Measurements from ENCODE around the gene TRA2B.
A peak's percentile ranks its signal among the peaks of the same experiment; 100 is the strongest.

The TRA2B gene

DNA sequence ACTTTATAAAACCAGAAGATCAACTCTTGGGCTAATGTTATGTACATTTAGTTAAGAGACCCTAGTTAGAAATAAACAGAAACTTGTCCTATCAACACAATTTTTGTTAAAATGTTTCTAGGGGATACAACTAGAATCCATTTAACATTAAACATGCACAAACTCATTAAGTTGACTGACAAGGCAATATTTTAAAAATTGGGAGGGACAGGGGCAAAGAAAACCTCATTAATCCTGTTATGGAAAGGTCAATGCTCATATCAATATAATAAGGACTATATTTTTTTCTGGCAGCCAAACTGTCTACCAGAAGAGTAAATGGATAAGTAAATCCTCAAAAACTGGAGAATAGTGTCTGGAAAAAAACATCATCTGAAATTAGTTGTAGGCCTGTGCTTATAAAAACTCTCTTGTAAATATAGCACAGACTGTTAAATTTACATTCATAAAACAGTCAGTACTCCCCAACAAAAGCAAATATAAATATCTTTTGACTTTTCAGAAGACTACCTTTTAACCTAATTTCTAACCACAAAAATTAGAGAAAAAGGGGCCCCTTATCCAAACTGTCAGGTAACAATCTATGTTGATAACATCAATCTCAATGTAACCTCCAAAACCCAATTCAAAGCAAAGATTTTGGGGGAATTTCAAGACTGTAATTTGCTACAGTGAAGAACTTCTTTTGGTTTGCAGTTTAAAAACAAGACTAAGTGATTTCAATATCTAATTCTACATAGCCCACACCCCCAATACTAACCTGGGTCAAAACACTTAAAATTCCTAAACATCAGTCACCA, 4.2 kb downstream of the TRA2B start:
- Mint-ChIP-seq H3K4me1 (peaks cover 73% of the 10 kb centered on the region), H3K36me3 (ENCODE audit: low read depth) (peaks cover 26% of the 10 kb centered on the region), H3K27ac (peak overlapping the region; percentile 53), H3K9me3 (peaks cover 9% of the 10 kb centered on the region), H3K4me3 (peak overlapping the region; percentile 100), H3K27me3 (ENCODE audit: low read depth, poor library complexity) (peaks cover 3% of the 10 kb centered on the region)
- DNase-seq: no peak
- TF ChIP-seq CTCF (IDR thresholded peaks at IDR 0.05): no peak

DNA sequence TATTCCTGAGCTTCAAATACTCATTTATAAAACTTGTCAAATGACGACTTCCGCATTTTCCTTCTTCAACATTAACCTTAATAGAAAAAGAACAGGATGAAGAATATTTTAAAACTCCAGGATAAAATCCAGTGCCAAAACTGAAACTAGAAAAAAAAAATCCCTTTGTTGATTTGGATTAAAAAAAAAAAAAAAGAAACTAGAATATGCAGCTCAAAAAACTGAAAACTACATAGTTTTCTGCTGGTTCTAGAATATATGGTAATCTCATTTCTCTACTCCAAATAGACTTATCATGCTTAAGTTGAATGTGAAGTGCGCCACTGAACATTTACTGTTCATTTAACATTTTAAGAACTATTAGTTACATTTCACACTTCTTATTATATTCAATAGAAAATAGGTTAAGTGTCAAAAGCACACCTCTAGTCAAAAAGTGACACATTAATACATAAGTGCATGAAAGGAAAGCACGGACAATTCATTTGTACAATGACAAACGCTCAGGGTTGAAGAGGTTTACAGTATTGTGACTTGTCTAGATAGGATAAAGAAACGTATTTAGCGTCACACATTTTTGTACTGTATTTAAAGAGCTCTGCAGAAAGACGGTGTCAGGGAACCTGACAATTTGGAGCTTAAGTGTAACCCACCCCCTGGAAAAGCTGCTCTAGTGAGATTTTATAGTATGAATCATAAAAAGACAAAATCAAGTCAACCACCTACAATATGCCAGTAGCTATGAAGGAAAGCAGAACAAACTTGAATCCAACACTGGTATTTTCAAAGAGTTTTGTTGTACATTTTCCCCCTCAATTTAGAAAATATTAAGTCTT, 5.8 kb downstream of the TRA2B start:
- H3K27ac Mint-ChIP-seq: peak overlapping the region; percentile 91
- H3K4me3 Mint-ChIP-seq: peak overlapping the region; percentile 100
- no peak for TF ChIP-seq CTCF (IDR thresholded peaks at IDR 0.05)
- no peaks in the 10 kb centered on the region for H3K9me3 Mint-ChIP-seq
- peaks cover 88% of the 10 kb centered on the region for H3K4me1 Mint-ChIP-seq
- peaks cover 21% of the 10 kb centered on the region for H3K36me3 Mint-ChIP-seq (ENCODE audit: low read depth)
- no peak for DNase-seq
- H3K27me3 Mint-ChIP-seq (ENCODE audit: low read depth, poor library complexity): no peaks in the 10 kb centered on the region

GRCh38 chr3:185930393-185931107, 7.3 kb downstream of the TRA2B start:
- Mint-ChIP-seq H3K4me1 (peaks cover 97% of the 10 kb centered on the region), H3K27ac (peak overlapping the region; percentile 67), H3K4me3 (peak overlapping the region; percentile 100), H3K9me3 (no peaks in the 10 kb centered on the region), H3K36me3 (ENCODE audit: low read depth) (peaks cover 30% of the 10 kb centered on the region), H3K27me3 (ENCODE audit: low read depth, poor library complexity) (no peaks in the 10 kb centered on the region)
- no peak for DNase-seq
- TF ChIP-seq CTCF (IDR thresholded peaks at IDR 0.05): no peak

- DNase-seq: no peak
- Mint-ChIP-seq H3K36me3 (ENCODE audit: low read depth) (peaks cover 38% of the 10 kb centered on the region), H3K4me1 (peaks cover 99% of the 10 kb centered on the region), H3K27me3 (ENCODE audit: low read depth, poor library complexity) (no peaks in the 10 kb centered on the region), H3K27ac (peak overlapping the region; percentile 86), H3K9me3 (no peaks in the 10 kb centered on the region), H3K4me3 (peak overlapping the region; percentile 100)
- TF ChIP-seq CTCF (IDR thresholded peaks at IDR 0.05): no peak
Measured at GRCh38 chr3:185929192-185930151, 8.3 kb downstream of the TRA2B start.

- no peak for TF ChIP-seq CTCF (IDR thresholded peaks at IDR 0.05)
- H3K36me3 Mint-ChIP-seq (ENCODE audit: low read depth): peaks cover 48% of the 10 kb centered on the region
- no peak for DNase-seq
- peaks cover 91% of the 10 kb centered on the region for H3K4me1 Mint-ChIP-seq
- H3K27me3 Mint-ChIP-seq (ENCODE audit: low read depth, poor library complexity): no peaks in the 10 kb centered on the region
- H3K4me3 Mint-ChIP-seq: peak overlapping the region; percentile 100
- H3K27ac Mint-ChIP-seq: peak overlapping the region; percentile 86
- no peaks in the 10 kb centered on the region for H3K9me3 Mint-ChIP-seq
Measured at GRCh38 chr3:185928496-185928895, 9.3 kb downstream of the TRA2B start.

Data from nephron progenitor cell (in vitro differentiated cells).